HL-60 (cell line): ENCODE data around the gene LZTR1.
"Not testable (repeated sequence)": the region's sequence is repeated elsewhere in the genome, so short reads cannot be mapped to it uniquely, and the experiment has no call there.

Source experiments
- DNase-seq, 2 experiments: peaks; one replicate each; pipeline ENCODE4 v3.0.0-alpha.2; 2010 to 2020; ENCODE audit warnings: low read depth in 1 of 2, low spot score in 1 of 2
- H3K27ac ChIP-seq: fragments of 250-450 bp; sonication (Bioruptor Pico); replicated peaks from 2 replicates; pipeline ENCODE4 v1.5.1; 2020; ENCODE audit warnings: mild to moderate bottlenecking, moderate library complexity
- H3K27me3 ChIP-seq: fragments of 250-450 bp; sonication (Bioruptor Pico); 2 replicates; pipeline ENCODE4 v1.5.1; 2021; ENCODE audit warnings: mild to moderate bottlenecking, moderate library complexity; ENCODE audit not compliant: insufficient read depth, poor library complexity, severe bottlenecking
- H3K4me3 ChIP-seq: replicated peaks from 2 replicates; pipeline ENCODE4 v1.5.1; 2011; ENCODE audit warnings: mild to moderate bottlenecking, control low read depth, low read length; ENCODE audit not compliant: insufficient read depth
- GABPA ChIP-seq: IDR thresholded peaks from 2 replicates; pipeline ENCODE4 v1.6.1; 2012; ENCODE audit warnings: low read depth
- POLR2AphosphoS5 ChIP-seq: IDR thresholded peaks from 2 replicates; pipeline ENCODE4 v1.6.1; 2012; ENCODE audit warnings: low read depth
- REST ChIP-seq: IDR thresholded peaks from 2 replicates; pipeline ENCODE4 v1.6.1; 2012; ENCODE audit warnings: low read depth; ENCODE audit not compliant: insufficient replicate concordance
- SPI1 ChIP-seq: IDR thresholded peaks from 2 replicates; pipeline ENCODE4 v1.6.1; 2012; ENCODE audit warnings: low read depth, mild to moderate bottlenecking, borderline replicate concordance
- TF ChIP-seq, protein P1 (sequence below): IDR thresholded peaks from one replicate; pipeline ENCODE4 v1.5.1; 2011; ENCODE audit warnings: low read length, control low read depth, inconsistent platforms; ENCODE audit not compliant: insufficient read depth

Gene LZTR1

DNA sequence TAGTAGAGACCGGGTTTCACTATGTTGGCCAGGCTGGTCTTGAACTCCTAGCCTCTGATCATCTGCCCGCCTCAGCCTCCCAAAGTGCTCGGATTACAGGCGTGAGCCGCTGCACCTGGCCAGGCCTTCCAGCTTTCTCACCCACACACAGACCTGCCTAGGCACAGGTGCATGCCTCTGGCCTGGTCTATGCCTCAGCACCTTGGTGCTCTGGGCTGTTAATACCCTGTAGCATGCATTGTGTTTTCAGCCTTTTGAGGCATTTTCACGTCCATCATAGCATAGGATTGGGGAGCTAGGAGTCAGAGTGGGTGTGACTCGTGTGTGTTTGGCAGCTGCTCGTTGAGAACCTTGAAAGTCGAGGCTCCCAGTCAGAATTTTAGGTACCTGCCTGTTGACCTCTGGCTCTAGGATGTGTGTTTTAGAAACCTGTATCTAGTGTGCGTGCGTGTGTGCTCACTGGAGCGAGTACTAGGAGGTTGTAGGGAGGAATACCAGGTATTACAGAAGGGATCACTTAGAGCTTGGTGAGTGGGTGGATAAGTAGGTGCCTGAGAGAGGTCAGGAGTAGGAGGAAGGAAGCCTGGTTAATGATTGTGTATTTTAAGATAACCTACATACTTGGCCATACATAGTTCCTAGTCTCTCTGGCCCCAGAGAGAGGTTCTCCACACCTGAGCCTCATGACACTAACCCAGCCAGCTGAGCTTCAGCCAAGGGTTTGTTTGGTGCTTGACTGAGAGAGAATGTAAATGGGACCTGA, 44.9 kb upstream of the LZTR1 start:
- DNase-seq, result no peak
- Histone ChIP-seq H3K27me3 (no peaks in the 10 kb centered on the region), H3K27ac (no peak overlapping the region), H3K4me3 (no peak overlapping the region)
- TF ChIP-seq GABPA (no peak), POLR2AphosphoS5 (no peak), REST (no peak), SPI1 (no peak)
- TF ChIP-seq, protein P1, sequence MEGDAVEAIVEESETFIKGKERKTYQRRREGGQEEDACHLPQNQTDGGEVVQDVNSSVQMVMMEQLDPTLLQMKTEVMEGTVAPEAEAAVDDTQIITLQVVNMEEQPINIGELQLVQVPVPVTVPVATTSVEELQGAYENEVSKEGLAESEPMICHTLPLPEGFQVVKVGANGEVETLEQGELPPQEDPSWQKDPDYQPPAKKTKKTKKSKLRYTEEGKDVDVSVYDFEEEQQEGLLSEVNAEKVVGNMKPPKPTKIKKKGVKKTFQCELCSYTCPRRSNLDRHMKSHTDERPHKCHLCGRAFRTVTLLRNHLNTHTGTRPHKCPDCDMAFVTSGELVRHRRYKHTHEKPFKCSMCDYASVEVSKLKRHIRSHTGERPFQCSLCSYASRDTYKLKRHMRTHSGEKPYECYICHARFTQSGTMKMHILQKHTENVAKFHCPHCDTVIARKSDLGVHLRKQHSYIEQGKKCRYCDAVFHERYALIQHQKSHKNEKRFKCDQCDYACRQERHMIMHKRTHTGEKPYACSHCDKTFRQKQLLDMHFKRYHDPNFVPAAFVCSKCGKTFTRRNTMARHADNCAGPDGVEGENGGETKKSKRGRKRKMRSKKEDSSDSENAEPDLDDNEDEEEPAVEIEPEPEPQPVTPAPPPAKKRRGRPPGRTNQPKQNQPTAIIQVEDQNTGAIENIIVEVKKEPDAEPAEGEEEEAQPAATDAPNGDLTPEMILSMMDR, result no peak

DNA sequence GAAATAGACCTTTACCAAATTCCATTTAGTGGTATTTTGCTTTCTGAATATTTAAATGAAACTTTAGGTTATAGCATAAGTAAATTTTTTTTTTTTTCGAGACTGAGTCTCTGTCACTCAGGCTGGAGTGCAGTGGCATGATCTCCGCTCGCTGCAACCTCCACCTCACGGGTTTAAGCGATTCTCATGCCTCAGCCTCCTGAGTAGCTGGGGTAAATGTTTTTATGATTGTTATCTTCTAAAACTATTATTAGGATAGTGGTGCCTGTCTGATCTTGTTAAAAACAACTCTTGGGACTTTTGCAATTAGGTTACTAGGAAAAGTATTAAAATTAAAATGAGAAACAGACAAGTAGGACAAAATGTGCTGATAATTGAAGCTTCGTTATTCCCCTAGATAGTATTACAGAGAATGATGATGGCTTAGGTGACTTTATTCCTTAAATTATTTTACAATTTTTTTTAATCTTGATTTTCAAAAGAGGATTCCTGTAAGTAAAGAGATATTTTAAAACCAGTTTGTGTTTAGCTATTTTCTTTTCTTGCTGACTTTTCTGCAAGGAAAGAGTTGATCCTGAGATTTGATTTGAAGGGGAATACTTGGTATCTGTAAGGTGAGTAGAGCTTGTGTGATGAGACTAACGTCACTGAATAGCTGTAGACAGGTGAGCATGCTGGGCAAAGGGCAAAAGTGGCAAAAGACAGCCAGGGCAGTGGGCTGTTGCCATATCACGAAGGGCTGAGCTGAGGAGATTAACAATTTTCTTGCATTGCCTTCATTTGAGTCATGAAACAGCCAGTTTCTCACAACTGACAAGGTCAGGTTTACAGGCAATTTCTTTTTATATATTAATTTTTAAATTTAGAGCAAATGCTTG, 44.1 kb upstream of the LZTR1 start:
- Histone ChIP-seq H3K4me3 (no peak overlapping the region), H3K27me3 (no peaks in the 10 kb centered on the region), H3K27ac (no peak overlapping the region)
- DNase-seq, result no peak
- TF ChIP-seq REST, result no peak
- TF ChIP-seq, protein P1, result no peak
- no peak for TF ChIP-seq GABPA
- no peak for TF ChIP-seq SPI1
- TF ChIP-seq POLR2AphosphoS5, result no peak

GRCh38 chr22:20939457-20940185, 42.5 kb upstream of the LZTR1 start:
- H3K4me3 ChIP-seq, H3K27ac ChIP-seq, DNase-seq, H3K27me3 ChIP-seq: not testable (repeated sequence)

DNA sequence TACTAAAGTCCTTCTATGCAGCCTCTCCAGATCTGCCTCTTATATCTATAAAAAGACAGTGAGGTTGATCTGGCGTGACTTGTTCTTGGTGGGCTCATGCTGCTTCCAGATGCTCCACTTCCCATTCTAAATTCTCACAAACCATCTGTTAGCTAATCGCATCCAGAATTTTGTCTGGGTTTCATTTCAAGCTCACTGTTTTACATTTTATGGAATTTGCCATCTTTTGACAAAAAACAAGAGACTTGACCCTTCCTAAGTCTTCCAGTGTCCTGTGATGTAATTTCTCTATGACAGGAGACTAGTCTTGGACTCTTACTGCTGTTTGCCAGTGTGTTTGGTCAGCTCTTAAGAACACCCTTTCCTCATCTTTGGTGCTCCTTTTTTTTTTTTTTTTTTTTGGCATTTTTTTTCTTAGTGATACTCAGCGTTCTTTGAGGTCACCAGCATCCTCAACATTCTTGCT, 41.9 kb upstream of the LZTR1 start:
- TF ChIP-seq POLR2AphosphoS5 (no peak), SPI1 (no peak), GABPA (no peak), REST (no peak)
- TF ChIP-seq, protein P1, result no peak
- Histone ChIP-seq H3K27me3 (no peaks in the 10 kb centered on the region), H3K27ac (no peak overlapping the region), H3K4me3 (no peak overlapping the region)
- no peak for DNase-seq
